NCI-H460 (cell line): ENCODE measurements around the gene ONECUT2. TPM values are rescaled to one million over a fixed set of nuclear protein-coding genes. Genes with fewer than 3 reads are reported as not detected.
"Not testable (repeated sequence)": the region's sequence is repeated elsewhere in the genome, so short reads cannot be mapped to it uniquely, and the experiment has no call there.

Experiments
- DNase-seq: peaks from one replicate; pipeline ENCODE4 v3.0.0-alpha.2; 2016; ENCODE audit warnings: low read depth; ENCODE audit errors: extremely low read depth
- polyA plus RNA-seq: library from polyadenylated mRNA; depleted of rRNA; stranded (reverse); fragments of >200 nt; gene quantifications from 2 replicates; pipeline ENCODE4 v1.2.3, GENCODE V29; 2014; cell fraction: nucleus; rRNA removed
- total RNA-seq: library from RNA; depleted of rRNA; stranded (reverse); fragments of >200 nt; shearing (Covaris generic); gene quantifications from 2 replicates; pipeline ENCODE4 v1.2.3, GENCODE V29; 2014; rRNA removed

Gene ONECUT2
- 0.17 and 0.22 TPM in 2 replicates for total RNA-seq
- 0.57 and 0.78 TPM in 2 replicates for polyA plus RNA-seq

GRCh38 chr18:57434536-57435494 lies at the start of gene ONECUT2:
ONECUT2 (plus strand) TSS chr18:57435374; CDS start chr18:57435717, 343 bp downstream.
- DNase-seq: peak; percentile 82

GRCh38 chr18:57389271-57389670 lies 45.9 kb upstream of the ONECUT2 start:
- DNase-seq: no peak

GRCh38 chr18:57390044-57390443 lies 45.1 kb upstream of the ONECUT2 start:
- DNase-seq: no peak

GRCh38 chr18:57394749-57395148 lies 40.4 kb upstream of the ONECUT2 start:
- not testable (repeated sequence) for DNase-seq

- DNase-seq: not testable (repeated sequence)
Measured at GRCh38 chr18:57396831-57397230, 38.3 kb upstream of the ONECUT2 start.

GRCh38 chr18:57397440-57398132 lies 37.6 kb upstream of the ONECUT2 start:
- DNase-seq: no peak

GRCh38 chr18:57404345-57404744 lies 30.8 kb upstream of the ONECUT2 start:
- DNase-seq: no peak

GRCh38 chr18:57409650-57410049 lies 25.5 kb upstream of the ONECUT2 start:
- no peak for DNase-seq

- DNase-seq: no peak
Measured at GRCh38 chr18:57410749-57411148, 24.4 kb upstream of the ONECUT2 start.

- DNase-seq: no peak
Measured at GRCh38 chr18:57416542-57416941, 18.6 kb upstream of the ONECUT2 start.

GRCh38 chr18:57422313-57422872 lies 12.8 kb upstream of the ONECUT2 start:
- DNase-seq: no peak

- DNase-seq: no peak
Measured at GRCh38 chr18:57423821-57424220, 11.4 kb upstream of the ONECUT2 start.

- no peak for DNase-seq
Measured at GRCh38 chr18:57425096-57425495, 10.1 kb upstream of the ONECUT2 start.

GRCh38 chr18:57426187-57426586 lies 9.0 kb upstream of the ONECUT2 start:
- no peak for DNase-seq

- DNase-seq: no peak
Measured at GRCh38 chr18:57427429-57428201, 7.6 kb upstream of the ONECUT2 start.

- DNase-seq: no peak
Measured at GRCh38 chr18:57428221-57429150, 6.7 kb upstream of the ONECUT2 start.

GRCh38 chr18:57429167-57430078 lies 5.8 kb upstream of the ONECUT2 start:
- DNase-seq: no peak
